ENCODE measurements around the gene ZSWIM9.
A peak's percentile ranks its signal among the peaks of the same experiment; 100 is the strongest.

ZSWIM9 gene

DNA sequence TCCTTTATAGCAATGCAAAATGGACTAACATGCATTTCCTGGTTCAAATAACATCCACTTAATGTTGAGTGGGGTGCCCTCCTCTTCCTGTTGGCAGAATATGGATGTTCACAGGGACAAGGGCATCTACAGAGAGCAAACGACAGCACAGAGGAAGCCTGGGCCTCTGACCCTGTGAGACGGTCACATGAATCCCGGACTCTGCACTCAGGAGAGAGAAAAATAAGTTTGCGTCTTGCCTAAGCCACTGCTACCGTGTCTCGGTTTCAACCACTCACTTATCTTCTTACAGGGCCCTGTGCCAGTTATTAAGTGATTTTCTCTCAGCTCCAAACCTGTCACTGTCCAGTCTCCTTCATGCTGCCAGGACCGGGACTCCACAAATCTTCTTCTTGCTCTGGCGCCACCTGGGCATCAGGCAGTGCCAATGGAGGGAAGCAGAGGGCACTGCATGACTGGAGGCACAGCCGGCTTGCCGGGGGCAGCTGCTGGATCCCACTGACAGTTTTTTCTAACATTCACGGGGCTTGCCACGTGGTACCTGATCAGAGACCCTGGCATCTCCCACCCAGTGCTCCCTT is 12.2 kb upstream of the ZSWIM9 start:
- H3K36me3 ChIP-seq (ENCODE audit: control insufficient read depth, insufficient read depth, low read length) = peaks cover 5% of the 10 kb centered on the region

DNA sequence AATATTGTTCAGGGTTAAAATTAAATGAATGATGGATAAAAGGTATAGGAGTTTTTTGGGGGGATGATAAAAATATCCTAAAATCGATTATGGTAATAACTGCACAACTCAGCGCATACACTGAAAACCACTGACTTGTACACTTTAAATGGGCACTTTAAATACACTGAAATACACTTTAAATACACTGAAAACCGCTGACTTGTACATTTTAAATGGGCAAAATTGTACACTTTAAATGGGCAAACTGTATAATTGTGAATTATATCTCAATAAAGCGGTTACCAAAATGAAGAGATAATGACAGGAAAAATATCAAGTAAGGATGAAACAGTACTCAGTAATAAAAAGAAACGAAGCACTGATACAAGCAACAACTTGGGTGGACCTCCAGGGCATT is 1.8 kb upstream of the ZSWIM9 start:
- peaks cover 5% of the 10 kb centered on the region for H3K36me3 ChIP-seq (ENCODE audit: control insufficient read depth, insufficient read depth, low read length)
- H3K4me3 ChIP-seq (replicated peaks; ENCODE audit: low read depth, low read length) = no peak overlapping the region
- DNase-seq (ENCODE audit: extremely low read depth, insufficient read length) = no peak
- H3K27me3 ChIP-seq (replicated peaks; ENCODE audit: control insufficient read depth, insufficient read depth, low read length) = no peaks in the 10 kb centered on the region
- no peak for TF ChIP-seq CTCF (IDR thresholded peaks at IDR 0.05; ENCODE audit: insufficient read depth, low read length, poor library complexity, severe bottlenecking)

More for the DNA sequence above, 12.2 kb upstream of the ZSWIM9 start:
- no peak for TF ChIP-seq CTCF (IDR thresholded peaks at IDR 0.05; ENCODE audit: insufficient read depth, low read length, poor library complexity, severe bottlenecking)
- H3K27me3 ChIP-seq (replicated peaks; ENCODE audit: control insufficient read depth, insufficient read depth, low read length) = no peaks in the 10 kb centered on the region
- H3K4me3 ChIP-seq (replicated peaks; ENCODE audit: low read depth, low read length) = no peak overlapping the region
- DNase-seq (ENCODE audit: extremely low read depth, insufficient read length) = no peak

DNA sequence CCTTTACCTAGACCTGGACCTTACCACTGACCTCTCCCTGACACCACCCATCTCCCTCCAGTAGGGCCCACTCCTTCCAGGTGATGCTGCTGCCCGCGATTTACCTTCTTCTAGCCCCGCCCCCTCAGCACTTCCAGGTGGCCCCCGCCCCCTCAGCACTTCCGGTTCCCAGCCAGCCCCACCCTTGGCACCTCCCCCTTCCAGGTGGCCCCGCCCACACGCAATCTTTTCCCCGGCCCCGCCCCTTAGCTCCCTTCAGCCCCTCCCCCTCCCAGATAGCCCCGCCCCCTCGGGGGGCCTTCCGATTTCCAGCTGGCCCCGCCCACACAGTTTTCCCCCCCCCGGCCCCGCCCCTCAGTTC is 922 bp upstream of the ZSWIM9 start:
- peaks cover 2% of the 10 kb centered on the region for H3K36me3 ChIP-seq (ENCODE audit: control insufficient read depth, insufficient read depth, low read length)

DNA sequence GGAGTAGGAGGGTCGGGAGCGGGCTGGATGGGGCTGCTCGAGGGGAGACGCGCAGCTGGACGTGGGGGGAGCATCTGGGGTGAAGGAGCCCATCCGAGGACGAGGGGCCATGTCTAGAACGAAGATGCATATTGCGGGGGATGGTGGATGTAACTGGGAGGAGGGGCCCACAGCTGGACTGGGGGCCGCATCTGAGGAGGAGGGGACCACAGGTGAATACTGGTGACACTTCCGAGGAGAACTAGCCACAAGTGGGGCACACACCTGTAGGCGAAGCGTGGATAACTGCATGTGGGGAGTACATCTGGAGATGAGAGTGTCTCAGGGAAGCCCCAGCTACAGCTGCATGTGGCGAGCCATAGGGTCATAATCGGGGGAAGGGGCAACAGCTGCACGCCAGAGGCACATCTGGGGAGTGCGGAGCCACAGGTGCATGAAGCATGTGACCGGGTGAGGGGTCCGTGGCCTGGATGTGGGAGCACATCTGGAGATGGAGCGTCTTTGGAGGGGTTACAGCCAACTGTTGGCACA is 402 bp downstream of the ZSWIM9 start:
- H3K27me3 ChIP-seq (replicated peaks; ENCODE audit: control insufficient read depth, insufficient read depth, low read length) = no peaks in the 10 kb centered on the region
- DNase-seq (ENCODE audit: extremely low read depth, insufficient read length) = no peak
- H3K4me3 ChIP-seq (replicated peaks; ENCODE audit: low read depth, low read length) = peak overlapping the region; percentile 94
- TF ChIP-seq CTCF (IDR thresholded peaks at IDR 0.05; ENCODE audit: insufficient read depth, low read length, poor library complexity, severe bottlenecking) = no peak
- peaks cover 3% of the 10 kb centered on the region for H3K36me3 ChIP-seq (ENCODE audit: control insufficient read depth, insufficient read depth, low read length)

More for the DNA sequence above, 922 bp upstream of the ZSWIM9 start:
- Histone ChIP-seq H3K27me3 (replicated peaks; ENCODE audit: control insufficient read depth, insufficient read depth, low read length) (no peaks in the 10 kb centered on the region), H3K4me3 (replicated peaks; ENCODE audit: low read depth, low read length) (peak overlapping the region; percentile 94)
- no peak for DNase-seq (ENCODE audit: extremely low read depth, insufficient read length)
- TF ChIP-seq CTCF (IDR thresholded peaks at IDR 0.05; ENCODE audit: insufficient read depth, low read length, poor library complexity, severe bottlenecking) = no peak

DNA sequence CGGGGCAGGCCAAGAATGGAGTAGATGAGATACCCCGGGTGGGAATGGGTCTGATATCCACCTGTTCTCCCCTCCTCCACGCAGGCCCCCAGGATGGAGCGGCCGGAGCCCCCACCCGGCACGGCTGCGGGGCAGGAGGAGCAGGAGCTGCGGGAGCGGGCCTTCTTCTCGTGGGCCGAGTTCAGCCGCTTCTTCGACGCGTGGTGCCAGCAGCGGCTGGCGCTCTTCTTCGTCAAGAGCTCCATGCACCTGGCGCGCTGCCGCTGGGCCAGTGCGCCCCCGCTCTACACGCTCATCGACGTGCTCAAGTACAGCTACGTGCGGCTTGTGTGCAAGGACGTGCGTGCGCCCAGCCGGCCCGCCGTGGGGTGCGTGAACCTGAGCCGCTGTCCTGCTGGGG is 1.2 kb downstream of the ZSWIM9 start:
- no peak for TF ChIP-seq CTCF (IDR thresholded peaks at IDR 0.05; ENCODE audit: insufficient read depth, low read length, poor library complexity, severe bottlenecking)
- Histone ChIP-seq H3K36me3 (ENCODE audit: control insufficient read depth, insufficient read depth, low read length) (peaks cover 3% of the 10 kb centered on the region), H3K4me3 (replicated peaks; ENCODE audit: low read depth, low read length) (peak overlapping the region; percentile 94; the same call in 1 of the 2 replicates), H3K27me3 (replicated peaks; ENCODE audit: control insufficient read depth, insufficient read depth, low read length) (no peaks in the 10 kb centered on the region)
- DNase-seq (ENCODE audit: extremely low read depth, insufficient read length) = no peak
